GM18520 (cell line): ENCODE data around the gene H2BW1.
"Not testable (repeated sequence)": the region's sequence is repeated elsewhere in the genome, so short reads cannot be mapped to it uniquely, and the experiment has no call there.

ENCODE experiments used
- ATAC-seq: cut with Tn5 transposase; IDR thresholded peaks from one replicate; pipeline ENCODE4 v1.9.1; 2021; ENCODE audit not compliant: unreplicated experiment

H2BW1 gene

GRCh38 chrX:104013606-104014005 is at the start of gene H2BW1:
H2BW1 (minus strand) TSS chrX:104013708; CDS start chrX:104013576, 132 bp downstream.
- ATAC-seq: no peak

- not testable (repeated sequence) for ATAC-seq
Measured at GRCh38 chrX:104062636-104063035, 49.1 kb upstream of the H2BW1 start.

- ATAC-seq: not testable (repeated sequence)
Measured at GRCh38 chrX:104054956-104055355, 41.4 kb upstream of the H2BW1 start.

GRCh38 chrX:104047171-104047570 is 33.7 kb upstream of the H2BW1 start:
- ATAC-seq: no peak

GRCh38 chrX:104045642-104046041 is 32.1 kb upstream of the H2BW1 start:
- ATAC-seq: no peak

GRCh38 chrX:104041003-104041402 is 27.5 kb upstream of the H2BW1 start:
- no peak for ATAC-seq

- no peak for ATAC-seq
Measured at GRCh38 chrX:104039689-104040505, 26.4 kb upstream of the H2BW1 start, which contains the start of gene H2BW2. H2BW2 (plus strand) TSS chrX:104039956; CDS start chrX:104039995, 39 bp downstream.

- no peak for ATAC-seq
Measured at GRCh38 chrX:104018126-104018525, 4.6 kb upstream of the H2BW1 start.

- ATAC-seq: not testable (repeated sequence)
Measured at GRCh38 chrX:104015576-104015975, 2.1 kb upstream of the H2BW1 start.

GRCh38 chrX:104013158-104013557 is 350 bp downstream of the H2BW1 start:
- ATAC-seq: no peak

- no peak for ATAC-seq
Measured at GRCh38 chrX:104008831-104009230, 4.7 kb downstream of the H2BW1 start.

- no peak for ATAC-seq
Measured at GRCh38 chrX:103999234-103999633, 14.3 kb downstream of the H2BW1 start.

GRCh38 chrX:103983508-103983907 is 30.0 kb downstream of the H2BW1 start:
- ATAC-seq: not testable (repeated sequence)

GRCh38 chrX:103962411-103963278 is 50.9 kb downstream of the H2BW1 start, which contains the start of gene TMSB15B:
TMSB15B (plus strand) TSS chrX:103962627.
- not testable (repeated sequence) for ATAC-seq
